ENCODE measurements around the gene MTARC2.

Gene MTARC2

DNA sequence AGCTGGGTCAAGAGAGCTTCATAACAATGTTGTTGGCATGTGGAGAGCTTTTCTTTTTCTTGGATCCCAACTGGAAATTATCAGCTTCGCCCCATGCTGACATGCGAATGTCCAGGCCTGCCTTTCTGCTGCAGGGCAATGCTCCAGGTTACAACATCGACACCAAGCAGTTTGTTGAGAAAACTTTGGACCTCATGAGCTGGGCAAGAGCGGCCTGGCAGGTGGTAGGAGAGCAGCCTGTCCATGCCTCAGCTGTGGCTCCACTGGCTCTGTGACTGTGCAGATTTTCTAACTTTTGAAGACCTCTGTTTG, 80.0 kb downstream of the MTARC2 start:
- no peak for DNase-seq (ENCODE audit: low spot score)

DNA sequence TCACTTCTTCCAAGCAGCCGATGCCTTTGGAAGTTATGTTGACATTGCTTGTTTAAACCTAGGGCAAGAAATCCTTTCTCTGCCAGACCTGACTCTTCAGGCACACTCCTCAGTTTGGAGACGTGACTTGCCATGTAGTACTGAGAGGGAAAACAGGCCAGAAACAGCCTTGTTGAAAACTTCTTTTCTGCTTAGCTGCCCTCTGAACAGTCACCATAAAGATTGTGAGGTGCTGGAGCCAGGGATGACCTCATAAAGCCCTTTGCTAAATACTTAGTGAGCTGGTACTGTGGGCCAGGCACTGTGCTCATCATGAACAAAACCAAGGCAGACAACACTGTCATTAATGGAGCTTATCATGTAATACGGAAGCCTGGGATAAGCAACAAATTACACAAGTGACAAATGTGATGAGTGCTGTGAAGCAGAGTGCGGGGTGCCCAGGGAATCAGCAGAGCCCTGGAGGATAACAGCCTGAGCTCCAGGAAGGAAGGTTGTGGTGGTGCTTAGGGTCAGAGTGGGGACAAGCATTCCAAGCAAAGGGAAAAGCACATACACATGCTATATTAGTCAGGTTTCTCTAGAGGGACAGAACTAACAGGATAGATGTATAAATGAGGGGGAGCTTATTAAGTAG, 80.9 kb downstream of the MTARC2 start:
- no peak for DNase-seq (ENCODE audit: low spot score)

DNA sequence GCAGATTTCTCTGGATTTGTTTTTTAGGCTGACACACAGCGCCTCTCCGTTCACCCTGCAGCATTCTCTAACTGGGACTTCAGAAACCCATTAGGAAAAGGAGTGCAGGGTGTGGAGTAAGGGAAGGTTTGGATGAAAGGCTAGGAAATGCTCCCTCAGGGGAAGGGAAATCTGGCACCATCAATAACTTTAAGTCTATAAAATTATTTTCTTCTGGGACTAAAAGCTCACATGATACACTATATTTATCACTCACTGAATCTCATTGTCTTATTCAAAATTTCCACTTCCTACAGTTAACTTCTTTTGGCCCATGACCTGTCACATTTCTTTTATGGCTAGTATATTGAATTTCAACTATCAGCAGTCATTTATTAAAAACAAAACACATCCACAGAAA, 85.3 kb downstream of the MTARC2 start:
- DNase-seq (ENCODE audit: low spot score) = no peak
